Measurements from ENCODE around the gene MED13L.

The MED13L gene

GRCh38 chr12:116071555-116072230 lies 205.8 kb downstream of the MED13L start:
- DNase-seq: no peak

GRCh38 chr12:116070444-116070843 lies 207.0 kb downstream of the MED13L start:
- no peak for DNase-seq

GRCh38 chr12:116069943-116070342 lies 207.6 kb downstream of the MED13L start:
- DNase-seq: no peak

- no peak for DNase-seq
Measured at GRCh38 chr12:116068853-116069252, 208.6 kb downstream of the MED13L start.

GRCh38 chr12:116068371-116068770 lies 209.1 kb downstream of the MED13L start:
- DNase-seq: no peak

GRCh38 chr12:116067892-116068291 lies 209.6 kb downstream of the MED13L start:
- no peak for DNase-seq

GRCh38 chr12:116066381-116067230 lies 210.9 kb downstream of the MED13L start:
- no peak for DNase-seq

- DNase-seq: no peak
Measured at GRCh38 chr12:116065606-116066005, 211.9 kb downstream of the MED13L start.

- DNase-seq: no peak
Measured at GRCh38 chr12:116064493-116064892, 213.0 kb downstream of the MED13L start.

GRCh38 chr12:116062698-116063097 lies 214.8 kb downstream of the MED13L start:
- no peak for DNase-seq

GRCh38 chr12:116060764-116061163 lies 216.7 kb downstream of the MED13L start:
- DNase-seq: no peak

- no peak for DNase-seq
Measured at GRCh38 chr12:116059904-116060303, 217.6 kb downstream of the MED13L start.

GRCh38 chr12:116058574-116058973 lies 218.9 kb downstream of the MED13L start:
- no peak for DNase-seq

GRCh38 chr12:116057356-116057755 lies 220.1 kb downstream of the MED13L start:
- DNase-seq: no peak

GRCh38 chr12:116055895-116056607 lies 221.4 kb downstream of the MED13L start:
- DNase-seq: no peak

GRCh38 chr12:116054280-116054679 lies 223.2 kb downstream of the MED13L start:
- DNase-seq: no peak

GRCh38 chr12:116053479-116054200 lies 223.9 kb downstream of the MED13L start:
- DNase-seq: no peak

- no peak for DNase-seq
Measured at GRCh38 chr12:116050275-116050674, 227.2 kb downstream of the MED13L start.

- DNase-seq: no peak
Measured at GRCh38 chr12:116048879-116049278, 228.6 kb downstream of the MED13L start.

- DNase-seq: no peak
Measured at GRCh38 chr12:116046039-116046438, 231.5 kb downstream of the MED13L start.

- no peak for DNase-seq
Measured at GRCh38 chr12:116045150-116045549, 232.3 kb downstream of the MED13L start.

- DNase-seq: no peak
Measured at GRCh38 chr12:116043659-116044535, 233.6 kb downstream of the MED13L start.
